Measurements from ENCODE around the gene STK38. TPM values are rescaled to one million over a fixed set of nuclear protein-coding genes. Genes with fewer than 3 reads are reported as not detected.

STK38 gene
- total and polyA plus RNA-seq, 2 of the 8 experiments (the other 6 are each of a cell fraction or from before 2014, with no cell fraction given) = 8.1 to 19.8 TPM

DNA sequence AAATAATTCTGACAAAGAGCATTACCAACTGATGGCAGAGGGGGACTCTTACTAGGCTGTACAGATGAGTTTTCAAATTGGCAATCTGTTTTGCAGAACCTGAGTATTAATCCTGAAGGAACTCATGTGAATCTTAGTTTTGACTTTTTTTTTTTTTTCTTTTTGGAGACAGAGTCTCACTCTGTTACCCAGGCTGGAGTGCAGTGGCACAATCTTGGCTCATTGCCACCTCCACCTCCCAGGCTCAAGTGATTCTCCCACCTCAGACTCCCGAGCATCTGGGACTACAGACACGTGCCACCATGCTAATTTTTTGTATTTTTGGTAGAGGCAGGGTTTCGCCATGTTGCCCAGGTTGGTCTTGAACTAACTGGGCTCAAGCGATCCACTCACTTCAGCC lies 55.2 kb downstream of the STK38 start:
- no peak overlapping the region for H2AK5ac ChIP-seq (ENCODE audit: low read depth, low read length)
- no peaks in the 10 kb centered on the region for H3K9me3 ChIP-seq (ENCODE audit: insufficient read depth in 2 of 2, low read depth in 1 of 2, low read length in 1 of 2)
- no peak overlapping the region for H3K14ac ChIP-seq (ENCODE audit: insufficient read length)
- H2BK5ac ChIP-seq (ENCODE audit: low read depth, low read length) = no peak overlapping the region
- no peak overlapping the region for H3K18ac ChIP-seq (ENCODE audit: extremely low read depth, low read length)
- H2AFZ ChIP-seq (ENCODE audit: low read length) = no peak overlapping the region
- no peak overlapping the region for H3K4me3 ChIP-seq (ENCODE audit: extremely low read depth in 1 of 4, insufficient read depth in 2 of 4, low read depth in 3 of 4, low read length in 4 of 4)
- H4K91ac ChIP-seq (replicated peaks; ENCODE audit: insufficient read length, low read length) = no peak overlapping the region
- H3K79me2 ChIP-seq (ENCODE audit: control insufficient read depth in 1 of 2, insufficient read depth in 2 of 2, low read length in 2 of 2) = no peaks in the 10 kb centered on the region
- no peak for DNase-seq (ENCODE audit: low read depth in 1 of 2, low spot score in 2 of 2)
- H2BK20ac ChIP-seq (ENCODE audit: low read length) = no peak overlapping the region
- H3K36me3 ChIP-seq (ENCODE audit: control insufficient read depth in 2 of 4, insufficient read depth in 4 of 4, low read length in 3 of 4) = peaks cover 2 to 30% (median 18%) of the 10 kb centered on the region in 4 experiments; a peak in 6 of 8 replicates
- no peak overlapping the region for H3K4ac ChIP-seq (replicated peaks; ENCODE audit: insufficient read length, low read depth, low read length)
- H2BK12ac ChIP-seq (ENCODE audit: low read depth, low read length) = no peak overlapping the region
- no peak overlapping the region for H3K9ac ChIP-seq (replicated peaks in 1 of 4; ENCODE audit: extremely low read depth in 1 of 4, low read depth in 3 of 4, low read length in 3 of 4)
- H3K4me2 ChIP-seq (ENCODE audit: insufficient read depth in 1 of 2, low read depth in 2 of 2, low read length in 2 of 2) = no peak overlapping the region
- H3K56ac ChIP-seq (replicated peaks; ENCODE audit: insufficient read length, low read depth, low read length) = no peak overlapping the region
- H3K27ac ChIP-seq (ENCODE audit: low read depth, low read length) = no peak overlapping the region
- no peaks in the 10 kb centered on the region for H3K23me2 ChIP-seq (ENCODE audit: low read depth, low read length)
- FAIRE-seq = no peak
- H4K20me1 ChIP-seq (replicated peaks in 1 of 2; ENCODE audit: control insufficient read depth in 1 of 2, insufficient read depth in 2 of 2, low read length in 2 of 2) = no peaks in the 10 kb centered on the region
- WGBS, 2 experiments (ENCODE audit: extremely low coverage in 1 of 2, insufficient coverage in 1 of 2, insufficient read length in 1 of 2, insufficient replicate concordance in 2 of 2, low coverage in 1 of 2, low lambda C conversion rate in 2 of 2, missing lambda C conversion rate in 1 of 2) = 86% methylated on average over 4 of the region's 4 CpGs; no CpG with 5 or more reads in 1 of the 2 experiments
- no peaks in the 10 kb centered on the region for H3K27me3 ChIP-seq (replicated peaks in 1 of 4; ENCODE audit: control insufficient read depth in 3 of 4, extremely low read depth in 1 of 4, insufficient read depth in 3 of 4, low read length in 3 of 4)
- no peak overlapping the region for H4K5ac ChIP-seq (ENCODE audit: insufficient read length, low read depth, low read length)
- no peaks in the 10 kb centered on the region for H3K79me1 ChIP-seq (ENCODE audit: low read depth, low read length)
- POLR2A ChIA-PET (ENCODE audit: partially characterized antibody) = interaction anchor here (1.3 to 1.5 kb wide), 3 partner anchors 11 to 114 kb away, joined by 4 to 6 read pairs (median 5); no protein-coding TSS in a partner anchor
- CTCF ChIA-PET (ENCODE audit: partially characterized antibody) = interaction anchor here (1.4 kb wide), 1 partner anchor 49 kb away, joined by 3 read pairs; no protein-coding TSS in a partner anchor
- H2BK120ac ChIP-seq (replicated peaks; ENCODE audit: low read depth, low read length) = no peak overlapping the region
- H3K4me1 ChIP-seq (replicated peaks in 1 of 4; ENCODE audit: control insufficient read depth in 3 of 4, insufficient read depth in 4 of 4, low read length in 3 of 4) = peaks cover 0 to 7% (median 3%) of the 10 kb centered on the region in 4 experiments; a peak in 2 of 7 replicates
- H3K23ac ChIP-seq (ENCODE audit: insufficient read length) = no peak overlapping the region
- H2BK15ac ChIP-seq (ENCODE audit: low read length) = no peak overlapping the region
- H4K8ac ChIP-seq (ENCODE audit: extremely low read depth, insufficient read depth, low read length) = no peak overlapping the region
- TF ChIP-seq YY1 (IDR thresholded peaks at IDR 0.05; ENCODE audit: low read depth, low read length) (no peak), TCF12 (IDR thresholded peaks at IDR 0.05; ENCODE audit: low read depth, low read length) (no peak), KDM5A (IDR thresholded peaks at IDR 0.05; ENCODE audit: low read length) (no peak), POLR2AphosphoS5 (IDR thresholded peaks at IDR 0.05; ENCODE audit: low read depth, low read length) (no peak), CBX8 (IDR thresholded peaks at IDR 0.05; ENCODE audit: borderline replicate concordance, low read depth, low read length) (no peak), KDM4A (IDR thresholded peaks at IDR 0.05; ENCODE audit: low read depth, low read length, severe bottlenecking) (no peak), SIRT6 (IDR thresholded peaks at IDR 0.05; ENCODE audit: low read length) (no peak), ZNF274 (IDR thresholded peaks at IDR 0.05; ENCODE audit: borderline replicate concordance, extremely low read depth, low read length) (no peak), CHD1 (IDR thresholded peaks at IDR 0.05; ENCODE audit: low read depth, low read length) (no peak), BACH1 (IDR thresholded peaks at IDR 0.05; ENCODE audit: low read length) (no peak), TAF7 (optimal IDR thresholded peaks at IDR 0.05; ENCODE audit: borderline replicate concordance, low read depth, low read length) (no peak)
- TF ChIP-seq, protein P1, sequence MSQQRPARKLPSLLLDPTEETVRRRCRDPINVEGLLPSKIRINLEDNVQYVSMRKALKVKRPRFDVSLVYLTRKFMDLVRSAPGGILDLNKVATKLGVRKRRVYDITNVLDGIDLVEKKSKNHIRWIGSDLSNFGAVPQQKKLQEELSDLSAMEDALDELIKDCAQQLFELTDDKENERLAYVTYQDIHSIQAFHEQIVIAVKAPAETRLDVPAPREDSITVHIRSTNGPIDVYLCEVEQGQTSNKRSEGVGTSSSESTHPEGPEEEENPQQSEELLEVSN (IDR thresholded peaks at IDR 0.05) = no peak

Measured in H1 (cell line).